Measurements from ENCODE around the gene LAMA3. TPM values are rescaled to one million over a fixed set of nuclear protein-coding genes. Genes with fewer than 3 reads are reported as not detected.

LAMA3 gene
- total RNA-seq, 1 experiment from 2014 or later: 5.6 TPM

GRCh38 chr18:23882616-23883276 is 193.5 kb downstream of the LAMA3 start:
- POLR2A ChIA-PET: no interaction called here
- no peaks in the 10 kb centered on the region for H4K20me1 ChIP-seq (ENCODE audit: insufficient read depth)
- no peak overlapping the region for H3K4me2 ChIP-seq (ENCODE audit: low read length)
- H3K36me3 ChIP-seq (ENCODE audit: control insufficient read depth in 1 of 2, insufficient read depth in 2 of 2, low read length in 2 of 2): no peaks in the 10 kb centered on the region
- RAD21 ChIA-PET (ENCODE audit: low non-redundant PET in 1 of 2, low total read pairs in 2 of 2, uncharacterized antibody in 2 of 2, unreplicated experiment in 2 of 2): no interaction called here
- intact Hi-C loops (cut with micrococcal nuclease): no loop called here
- DNase-seq (ENCODE audit: low read depth, low spot score) (no peak), ATAC-seq (no peak)
- CTCF ChIA-PET: no interaction called here
- no peaks in the 10 kb centered on the region for H3K9me2 ChIP-seq (ENCODE audit: insufficient read depth)
- no peak for TF ChIP-seq ZNF274 (IDR thresholded peaks at IDR 0.05; ENCODE audit: low read depth, low read length)
- TF ChIP-seq CTCF (IDR thresholded peaks at IDR 0.05 in 2 of 3, conservative IDR thresholded peaks at IDR 0.05 in 1 of 3; ENCODE audit: borderline replicate concordance in 1 of 3, insufficient read depth in 1 of 3, low read depth in 2 of 3, low read length in 2 of 3): no peak
- TF ChIP-seq EZH2phosphoT487 (IDR thresholded peaks at IDR 0.05; ENCODE audit: borderline replicate concordance): no peak
- no peak for TF ChIP-seq ELF1 (IDR thresholded peaks at IDR 0.05; ENCODE audit: borderline replicate concordance, low read depth)
- no peak for TF ChIP-seq POLR2A (IDR thresholded peaks at IDR 0.05; ENCODE audit: borderline replicate concordance, extremely low read depth, insufficient read depth, insufficient read length)
- TF ChIP-seq, protein P1, sequence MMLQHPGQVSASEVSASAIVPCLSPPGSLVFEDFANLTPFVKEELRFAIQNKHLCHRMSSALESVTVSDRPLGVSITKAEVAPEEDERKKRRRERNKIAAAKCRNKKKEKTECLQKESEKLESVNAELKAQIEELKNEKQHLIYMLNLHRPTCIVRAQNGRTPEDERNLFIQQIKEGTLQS (IDR thresholded peaks at IDR 0.05): no peak
- TF ChIP-seq SP1 (IDR thresholded peaks at IDR 0.05; ENCODE audit: low read depth): no peak
- no peak for TF ChIP-seq RAD21 (IDR thresholded peaks at IDR 0.05; ENCODE audit: low read depth)
- TF ChIP-seq, protein P2, sequence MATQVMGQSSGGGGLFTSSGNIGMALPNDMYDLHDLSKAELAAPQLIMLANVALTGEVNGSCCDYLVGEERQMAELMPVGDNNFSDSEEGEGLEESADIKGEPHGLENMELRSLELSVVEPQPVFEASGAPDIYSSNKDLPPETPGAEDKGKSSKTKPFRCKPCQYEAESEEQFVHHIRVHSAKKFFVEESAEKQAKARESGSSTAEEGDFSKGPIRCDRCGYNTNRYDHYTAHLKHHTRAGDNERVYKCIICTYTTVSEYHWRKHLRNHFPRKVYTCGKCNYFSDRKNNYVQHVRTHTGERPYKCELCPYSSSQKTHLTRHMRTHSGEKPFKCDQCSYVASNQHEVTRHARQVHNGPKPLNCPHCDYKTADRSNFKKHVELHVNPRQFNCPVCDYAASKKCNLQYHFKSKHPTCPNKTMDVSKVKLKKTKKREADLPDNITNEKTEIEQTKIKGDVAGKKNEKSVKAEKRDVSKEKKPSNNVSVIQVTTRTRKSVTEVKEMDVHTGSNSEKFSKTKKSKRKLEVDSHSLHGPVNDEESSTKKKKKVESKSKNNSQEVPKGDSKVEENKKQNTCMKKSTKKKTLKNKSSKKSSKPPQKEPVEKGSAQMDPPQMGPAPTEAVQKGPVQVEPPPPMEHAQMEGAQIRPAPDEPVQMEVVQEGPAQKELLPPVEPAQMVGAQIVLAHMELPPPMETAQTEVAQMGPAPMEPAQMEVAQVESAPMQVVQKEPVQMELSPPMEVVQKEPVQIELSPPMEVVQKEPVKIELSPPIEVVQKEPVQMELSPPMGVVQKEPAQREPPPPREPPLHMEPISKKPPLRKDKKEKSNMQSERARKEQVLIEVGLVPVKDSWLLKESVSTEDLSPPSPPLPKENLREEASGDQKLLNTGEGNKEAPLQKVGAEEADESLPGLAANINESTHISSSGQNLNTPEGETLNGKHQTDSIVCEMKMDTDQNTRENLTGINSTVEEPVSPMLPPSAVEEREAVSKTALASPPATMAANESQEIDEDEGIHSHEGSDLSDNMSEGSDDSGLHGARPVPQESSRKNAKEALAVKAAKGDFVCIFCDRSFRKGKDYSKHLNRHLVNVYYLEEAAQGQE (IDR thresholded peaks at IDR 0.05; ENCODE audit: low read depth): no peak
- TF ChIP-seq FOSL1 (IDR thresholded peaks at IDR 0.05; ENCODE audit: low read depth): no peak
- TF ChIP-seq CEBPB (IDR thresholded peaks at IDR 0.05; ENCODE audit: low read depth): no peak
- no peak for TF ChIP-seq SIN3A (IDR thresholded peaks at IDR 0.05; ENCODE audit: low read depth)
- no peak for TF ChIP-seq YY1 (IDR thresholded peaks at IDR 0.05; ENCODE audit: extremely low read depth, insufficient replicate concordance, low read depth, low read length)
- TF ChIP-seq ZFX (IDR thresholded peaks at IDR 0.05): no peak
- H2AFZ ChIP-seq (ENCODE audit: low read depth, low read length, poor library complexity, severe bottlenecking): no peak overlapping the region
- H3K79me2 ChIP-seq (ENCODE audit: insufficient read depth, low read length): no peaks in the 10 kb centered on the region
- H3K27ac ChIP-seq (ENCODE audit: low read depth, low read length): no peak overlapping the region
- H3K9ac ChIP-seq (ENCODE audit: low read length): no peak overlapping the region
- BruUV-seq (replicated peaks): no TSS peak
- H3K4me1 ChIP-seq (ENCODE audit: control insufficient read depth in 1 of 2, insufficient read depth in 2 of 2, low read length in 2 of 2): peaks cover 23 to 24% of the 10 kb centered on the region in 2 experiments
- H3K4me3 ChIP-seq (replicated peaks in 1 of 2; ENCODE audit: low read depth in 1 of 2, low read length in 2 of 2): no peak overlapping the region
- H3K27me3 ChIP-seq (ENCODE audit: insufficient read depth, low read length): no peaks in the 10 kb centered on the region
- H3K9me3 ChIP-seq (ENCODE audit: control insufficient read depth in 1 of 2, insufficient read depth in 1 of 2, low read depth in 1 of 2, low read length in 2 of 2): no peaks in the 10 kb centered on the region

All from HCT116 (cell line).